ENCODE data around the gene TTC28.

DNA sequence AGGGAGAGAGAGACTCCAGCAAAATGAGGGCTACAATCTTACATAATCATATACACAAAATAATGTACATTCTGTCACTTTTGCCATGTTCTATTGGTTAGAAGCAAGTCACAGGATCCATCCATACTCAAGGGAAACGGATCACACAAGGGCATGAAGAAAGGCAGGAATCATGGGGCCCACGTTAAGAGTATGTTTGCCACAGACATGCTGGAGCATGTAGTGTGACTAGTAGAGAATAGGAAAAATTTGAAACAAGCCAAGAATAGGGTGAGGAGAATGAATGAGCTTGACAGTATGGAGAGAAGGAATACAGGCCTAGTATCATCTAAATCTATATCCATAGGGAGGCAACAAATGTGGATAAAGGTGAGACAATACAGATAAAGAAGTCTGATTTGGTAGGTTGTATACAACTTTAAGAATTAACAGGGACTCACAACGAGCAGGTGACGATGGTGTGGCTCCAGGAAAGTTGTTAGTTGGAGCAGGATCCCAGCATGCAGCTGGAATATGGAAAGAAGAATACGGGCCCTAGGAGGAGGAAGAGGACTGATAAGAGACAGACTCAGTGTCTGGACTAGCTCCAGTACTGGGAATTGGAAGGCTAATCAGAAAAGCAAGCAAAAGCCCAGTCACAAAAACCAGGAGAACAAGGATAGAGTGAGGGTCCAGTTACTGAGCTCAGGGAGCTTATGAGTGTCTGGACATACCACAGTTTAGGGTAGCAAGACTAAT lies 458.8 kb downstream of the TTC28 start:
- TF ChIP-seq, protein P1, sequence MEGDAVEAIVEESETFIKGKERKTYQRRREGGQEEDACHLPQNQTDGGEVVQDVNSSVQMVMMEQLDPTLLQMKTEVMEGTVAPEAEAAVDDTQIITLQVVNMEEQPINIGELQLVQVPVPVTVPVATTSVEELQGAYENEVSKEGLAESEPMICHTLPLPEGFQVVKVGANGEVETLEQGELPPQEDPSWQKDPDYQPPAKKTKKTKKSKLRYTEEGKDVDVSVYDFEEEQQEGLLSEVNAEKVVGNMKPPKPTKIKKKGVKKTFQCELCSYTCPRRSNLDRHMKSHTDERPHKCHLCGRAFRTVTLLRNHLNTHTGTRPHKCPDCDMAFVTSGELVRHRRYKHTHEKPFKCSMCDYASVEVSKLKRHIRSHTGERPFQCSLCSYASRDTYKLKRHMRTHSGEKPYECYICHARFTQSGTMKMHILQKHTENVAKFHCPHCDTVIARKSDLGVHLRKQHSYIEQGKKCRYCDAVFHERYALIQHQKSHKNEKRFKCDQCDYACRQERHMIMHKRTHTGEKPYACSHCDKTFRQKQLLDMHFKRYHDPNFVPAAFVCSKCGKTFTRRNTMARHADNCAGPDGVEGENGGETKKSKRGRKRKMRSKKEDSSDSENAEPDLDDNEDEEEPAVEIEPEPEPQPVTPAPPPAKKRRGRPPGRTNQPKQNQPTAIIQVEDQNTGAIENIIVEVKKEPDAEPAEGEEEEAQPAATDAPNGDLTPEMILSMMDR (IDR thresholded peaks at IDR 0.05), result no peak
- TF ChIP-seq POLR2A (IDR thresholded peaks at IDR 0.05; ENCODE audit: low read depth) (no peak), EP300 (IDR thresholded peaks at IDR 0.05) (no peak)

Data from esophagus muscularis mucosa (tissue), 4 donors.